AG09319 (cell line): Measurements from ENCODE around the gene RGS2.

ENCODE experiments used
- DNase-seq: peaks from one replicate; pipeline ENCODE4 v3.0.0-alpha.2; 2010; ENCODE audit warnings: low read depth; ENCODE audit errors: extremely low read depth
- CTCF ChIP-seq: IDR thresholded peaks from 2 replicates; pipeline ENCODE4 v1.5.1; 2011; ENCODE audit warnings: low read depth, mild to moderate bottlenecking, inconsistent platforms, low read length, moderate library complexity

The RGS2 gene

GRCh38 chr1:192849011-192849410 is 40.2 kb downstream of the RGS2 start:
- DNase-seq, result no peak
- TF ChIP-seq CTCF, result no peak

- DNase-seq, result no peak
- no peak for TF ChIP-seq CTCF
Measured at GRCh38 chr1:192849442-192849841, 40.6 kb downstream of the RGS2 start.

- TF ChIP-seq CTCF, result no peak
- DNase-seq, result no peak
Measured at GRCh38 chr1:192852001-192852947, 43.4 kb downstream of the RGS2 start.

GRCh38 chr1:192858456-192858855 is 49.6 kb downstream of the RGS2 start:
- no peak for TF ChIP-seq CTCF
- DNase-seq, result no peak

GRCh38 chr1:192859808-192860207 is 51.0 kb downstream of the RGS2 start:
- DNase-seq, result no peak
- no peak for TF ChIP-seq CTCF

- DNase-seq, result no peak
- TF ChIP-seq CTCF, result no peak
Measured at GRCh38 chr1:192860478-192861185, 51.8 kb downstream of the RGS2 start.

GRCh38 chr1:192861860-192862259 is 53.0 kb downstream of the RGS2 start:
- no peak for DNase-seq
- no peak for TF ChIP-seq CTCF
